ENCODE measurements around the gene CABP4. TPM values are rescaled to one million over a fixed set of nuclear protein-coding genes. Genes with fewer than 3 reads are reported as not detected.

CABP4 gene
- total RNA-seq (0.66 TPM), polyA plus RNA-seq (ENCODE audit: insufficient read depth in 1 of 8, insufficient read length in 8 of 8, low replicate concordance in 1 of 8) (1 to 10 TPM in 2 of 8 donors, under 1 TPM in 6; 0.29 to 1.2 (median 0.73) TPM)
- long read RNA-seq, donor 1, result 0 reads
- long read RNA-seq, donor 2, result 0 reads
- long read RNA-seq, donor 3, result 0 reads
- long read RNA-seq, donor 4, partial matches to known transcripts, result 0 of 1 reads
- long read RNA-seq, donor 4, other reads (novel, unspliced or antisense), result 0 of 1 reads
- long read RNA-seq, donor 5, result 0 reads
- long read RNA-seq, donor 6, result 0 reads
- long read RNA-seq, donor 7, result 0 reads
- long read RNA-seq, donor 8, result 0 reads
- long read RNA-seq, donor 9, result 0 reads
- long read RNA-seq, donor 10, result 0 reads
- long read RNA-seq, donor 11, result 0 reads

- H3K9me3 ChIP-seq (replicated peaks; ENCODE audit: control insufficient read depth, low read depth, low read length), result no peaks in the 10 kb centered on the region
- DNase-seq, result no peak
- H3K27ac ChIP-seq (ENCODE audit: low read length), result no peak within 1 kb of the TSS
- H3K27me3 ChIP-seq (ENCODE audit: control insufficient read depth, insufficient read depth, low read length), result peaks cover 4% of the 10 kb centered on the region
- H3K4me3 ChIP-seq (ENCODE audit: low read length), result no peak within 1 kb of the TSS
- WGBS (ENCODE audit: insufficient coverage), result no CpG with 5 or more reads among the region's 3 CpGs
- H3K4me1 ChIP-seq (ENCODE audit: control insufficient read depth, insufficient read depth, low read length), result peaks cover 9% of the 10 kb centered on the region
- no peaks in the 10 kb centered on the region for H3K36me3 ChIP-seq (ENCODE audit: control insufficient read depth, insufficient read depth, low read length)
These were observed at the start of gene CABP4 for GRCh38 chr11:67455054-67455453. Gene CABP4 (plus strand): TSS chr11:67455354. CDS start chr11:67455424, 70 bp downstream.

DNA sequence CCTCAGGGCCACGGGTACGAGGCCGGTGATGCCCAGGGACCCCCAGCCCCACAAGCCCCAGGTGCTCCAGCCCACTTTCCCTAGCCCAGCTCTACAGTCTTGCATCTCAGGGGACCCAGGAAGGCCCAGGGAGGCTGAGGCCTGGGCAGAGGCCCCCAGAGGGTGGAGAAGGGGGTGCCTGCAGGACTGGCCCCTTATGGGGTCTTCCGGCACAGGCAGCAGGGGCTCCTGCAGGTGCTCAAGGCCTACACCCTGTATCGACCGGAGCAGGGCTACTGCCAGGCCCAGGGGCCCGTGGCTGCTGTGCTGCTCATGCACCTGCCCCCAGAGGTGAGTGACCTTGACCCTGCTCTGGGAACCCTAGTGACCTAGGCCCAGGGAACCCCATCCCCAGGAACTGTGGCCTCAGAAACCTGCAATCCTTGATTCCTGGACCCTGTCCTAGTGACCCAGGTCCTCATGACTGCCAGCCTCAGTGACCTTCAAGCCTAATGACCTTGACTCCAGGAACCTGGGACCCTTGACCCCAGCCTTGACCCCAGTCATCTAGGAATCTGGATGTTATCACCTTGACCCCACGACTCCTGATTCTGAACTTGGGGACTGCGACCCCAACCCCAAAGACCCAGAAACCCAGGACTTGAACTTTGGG is 49.3 kb upstream of the CABP4 start:
- 80% methylated on average over 6 of the region's 9 CpGs for WGBS (ENCODE audit: insufficient coverage)
- Histone ChIP-seq H3K4me3 (ENCODE audit: low read length) (no peak overlapping the region), H3K27ac (ENCODE audit: low read length) (no peak overlapping the region)

GRCh38 chr11:67406420-67406968 is 48.7 kb upstream of the CABP4 start:
- DNase-seq, result no peak
- Histone ChIP-seq H3K27me3 (ENCODE audit: control insufficient read depth, insufficient read depth, low read length) (peaks cover 32% of the 10 kb centered on the region), H3K27ac (ENCODE audit: low read length) (no peak overlapping the region), H3K36me3 (ENCODE audit: control insufficient read depth, insufficient read depth, low read length) (no peaks in the 10 kb centered on the region), H3K4me1 (ENCODE audit: control insufficient read depth, insufficient read depth, low read length) (peaks cover 49% of the 10 kb centered on the region), H3K4me3 (ENCODE audit: low read length) (no peak overlapping the region), H3K9me3 (replicated peaks; ENCODE audit: control insufficient read depth, low read depth, low read length) (no peaks in the 10 kb centered on the region)
- WGBS (ENCODE audit: insufficient coverage), result 85% methylated on average over 16 of the region's 18 CpGs

More for the DNA sequence above, 49.3 kb upstream of the CABP4 start:
- peaks cover 25% of the 10 kb centered on the region for H3K27me3 ChIP-seq (ENCODE audit: control insufficient read depth, insufficient read depth, low read length)
- DNase-seq, result no peak
- H3K9me3 ChIP-seq (replicated peaks; ENCODE audit: control insufficient read depth, low read depth, low read length), result no peaks in the 10 kb centered on the region
- peaks cover 48% of the 10 kb centered on the region for H3K4me1 ChIP-seq (ENCODE audit: control insufficient read depth, insufficient read depth, low read length)
- H3K36me3 ChIP-seq (ENCODE audit: control insufficient read depth, insufficient read depth, low read length), result no peaks in the 10 kb centered on the region

- 54% methylated on average over 5 of the region's 12 CpGs for WGBS (ENCODE audit: insufficient coverage)
- H3K27me3 ChIP-seq (ENCODE audit: control insufficient read depth, insufficient read depth, low read length), result peaks cover 38% of the 10 kb centered on the region
- no peak overlapping the region for H3K27ac ChIP-seq (ENCODE audit: low read length)
These were observed 48.0 kb upstream of the CABP4 start for GRCh38 chr11:67406969-67407687.

GRCh38 chr11:67407688-67408163 is 47.4 kb upstream of the CABP4 start:
- H3K9me3 ChIP-seq (replicated peaks; ENCODE audit: control insufficient read depth, low read depth, low read length), result no peaks in the 10 kb centered on the region
- no peak for DNase-seq
- peaks cover 45% of the 10 kb centered on the region for H3K4me1 ChIP-seq (ENCODE audit: control insufficient read depth, insufficient read depth, low read length)
- H3K4me3 ChIP-seq (ENCODE audit: low read length), result no peak overlapping the region
- peaks cover 39% of the 10 kb centered on the region for H3K27me3 ChIP-seq (ENCODE audit: control insufficient read depth, insufficient read depth, low read length)
- 59% methylated on average over 7 of the region's 12 CpGs for WGBS (ENCODE audit: insufficient coverage)
- H3K27ac ChIP-seq (ENCODE audit: low read length), result no peak overlapping the region
- no peaks in the 10 kb centered on the region for H3K36me3 ChIP-seq (ENCODE audit: control insufficient read depth, insufficient read depth, low read length)

More at GRCh38 chr11:67406969-67407687, 48.0 kb upstream of the CABP4 start:
- DNase-seq, result no peak
- H3K4me1 ChIP-seq (ENCODE audit: control insufficient read depth, insufficient read depth, low read length), result peaks cover 47% of the 10 kb centered on the region
- no peak overlapping the region for H3K4me3 ChIP-seq (ENCODE audit: low read length)
- H3K9me3 ChIP-seq (replicated peaks; ENCODE audit: control insufficient read depth, low read depth, low read length), result no peaks in the 10 kb centered on the region
- no peaks in the 10 kb centered on the region for H3K36me3 ChIP-seq (ENCODE audit: control insufficient read depth, insufficient read depth, low read length)

DNA sequence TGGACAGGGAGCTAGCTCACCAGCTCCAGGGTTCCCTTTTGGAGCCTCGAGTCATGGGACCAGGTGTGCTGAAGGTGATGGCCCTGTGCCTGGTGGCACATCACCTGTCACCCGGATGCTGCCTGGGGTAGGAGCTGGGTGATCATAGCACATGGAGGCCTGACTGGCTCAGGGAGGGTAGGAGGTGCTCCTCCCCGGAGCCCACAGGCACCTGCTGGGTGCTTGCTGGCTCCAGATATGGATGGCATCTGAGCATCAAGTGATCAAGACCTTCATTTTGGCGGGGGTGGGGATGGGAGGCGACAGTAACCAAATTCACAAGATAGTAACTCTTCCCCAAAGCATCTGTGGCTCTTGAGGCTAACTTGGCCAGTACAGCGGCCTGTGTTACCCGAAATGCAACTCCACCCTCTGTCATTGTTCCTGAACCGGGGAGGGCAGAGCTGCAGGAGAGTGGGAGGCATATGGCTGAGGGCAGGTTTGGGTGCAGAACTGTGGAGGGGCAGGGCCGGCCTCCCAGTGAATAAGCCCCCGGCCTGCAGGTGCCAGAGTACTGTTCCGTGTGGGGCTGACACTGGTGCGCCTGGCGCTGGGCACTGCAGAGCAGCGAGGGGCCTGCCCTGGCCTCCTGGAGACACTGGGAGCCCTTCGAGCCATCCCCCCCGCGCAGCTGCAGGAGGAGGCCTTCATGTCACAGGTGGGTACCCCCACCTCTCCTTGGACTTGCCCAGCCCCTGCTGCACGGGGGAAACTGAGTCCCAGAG is 46.5 kb upstream of the CABP4 start:
- Histone ChIP-seq H3K4me1 (ENCODE audit: control insufficient read depth, insufficient read depth, low read length) (peaks cover 50% of the 10 kb centered on the region), H3K9me3 (replicated peaks; ENCODE audit: control insufficient read depth, low read depth, low read length) (no peaks in the 10 kb centered on the region), H3K4me3 (ENCODE audit: low read length) (no peak overlapping the region)

GRCh38 chr11:67409261-67409666 is 45.9 kb upstream of the CABP4 start:
- Histone ChIP-seq H3K4me3 (ENCODE audit: low read length) (no peak overlapping the region), H3K36me3 (ENCODE audit: control insufficient read depth, insufficient read depth, low read length) (no peaks in the 10 kb centered on the region), H3K27me3 (ENCODE audit: control insufficient read depth, insufficient read depth, low read length) (peaks cover 49% of the 10 kb centered on the region), H3K4me1 (ENCODE audit: control insufficient read depth, insufficient read depth, low read length) (peaks cover 51% of the 10 kb centered on the region), H3K9me3 (replicated peaks; ENCODE audit: control insufficient read depth, low read depth, low read length) (no peaks in the 10 kb centered on the region), H3K27ac (ENCODE audit: low read length) (no peak overlapping the region)
- DNase-seq, result no peak
- 48% methylated on average over 20 of the region's 24 CpGs for WGBS (ENCODE audit: insufficient coverage)

More for the DNA sequence above, 46.5 kb upstream of the CABP4 start:
- DNase-seq, result no peak
- Histone ChIP-seq H3K27ac (ENCODE audit: low read length) (no peak overlapping the region), H3K27me3 (ENCODE audit: control insufficient read depth, insufficient read depth, low read length) (peaks cover 45% of the 10 kb centered on the region), H3K36me3 (ENCODE audit: control insufficient read depth, insufficient read depth, low read length) (no peaks in the 10 kb centered on the region)
- WGBS (ENCODE audit: insufficient coverage), result 75% methylated on average over 12 of the region's 18 CpGs

DNA sequence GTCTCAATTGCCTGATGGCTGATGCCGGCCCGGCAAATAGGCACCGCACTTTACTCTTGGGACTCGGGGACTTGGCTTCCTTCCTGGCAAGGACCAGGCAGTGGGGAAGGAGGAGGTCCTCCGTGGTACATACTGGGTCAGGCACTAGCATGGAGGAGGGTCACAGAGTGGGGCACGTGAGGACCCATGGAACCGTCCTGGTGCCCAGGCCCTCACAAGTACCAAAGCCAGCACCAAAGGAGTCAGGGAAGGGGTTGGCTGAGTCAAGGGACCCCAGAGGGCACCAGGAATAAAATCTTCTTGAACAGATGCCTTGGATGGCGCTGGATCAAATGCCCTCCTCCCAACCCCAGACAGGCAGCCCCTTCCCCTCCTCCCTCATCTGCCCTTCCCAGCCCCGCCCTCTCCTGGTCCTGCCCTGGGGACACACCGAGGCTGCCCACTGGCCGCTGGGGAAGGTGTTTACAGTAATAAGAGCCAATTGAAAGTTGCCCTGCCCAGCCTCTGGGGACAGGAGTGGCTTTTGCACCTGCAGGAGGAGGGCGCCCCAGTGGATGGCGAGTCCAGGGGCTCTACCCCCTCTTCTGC is 45.3 kb upstream of the CABP4 start:
- no peaks in the 10 kb centered on the region for H3K9me3 ChIP-seq (replicated peaks; ENCODE audit: control insufficient read depth, low read depth, low read length)
- no peaks in the 10 kb centered on the region for H3K36me3 ChIP-seq (ENCODE audit: control insufficient read depth, insufficient read depth, low read length)
- H3K4me1 ChIP-seq (ENCODE audit: control insufficient read depth, insufficient read depth, low read length), result peaks cover 53% of the 10 kb centered on the region
- no peak for DNase-seq
- H3K27ac ChIP-seq (ENCODE audit: low read length), result no peak overlapping the region
- H3K4me3 ChIP-seq (ENCODE audit: low read length), result no peak overlapping the region
- WGBS (ENCODE audit: insufficient coverage), result 51% methylated on average over 5 of the region's 13 CpGs
- peaks cover 55% of the 10 kb centered on the region for H3K27me3 ChIP-seq (ENCODE audit: control insufficient read depth, insufficient read depth, low read length)

DNA sequence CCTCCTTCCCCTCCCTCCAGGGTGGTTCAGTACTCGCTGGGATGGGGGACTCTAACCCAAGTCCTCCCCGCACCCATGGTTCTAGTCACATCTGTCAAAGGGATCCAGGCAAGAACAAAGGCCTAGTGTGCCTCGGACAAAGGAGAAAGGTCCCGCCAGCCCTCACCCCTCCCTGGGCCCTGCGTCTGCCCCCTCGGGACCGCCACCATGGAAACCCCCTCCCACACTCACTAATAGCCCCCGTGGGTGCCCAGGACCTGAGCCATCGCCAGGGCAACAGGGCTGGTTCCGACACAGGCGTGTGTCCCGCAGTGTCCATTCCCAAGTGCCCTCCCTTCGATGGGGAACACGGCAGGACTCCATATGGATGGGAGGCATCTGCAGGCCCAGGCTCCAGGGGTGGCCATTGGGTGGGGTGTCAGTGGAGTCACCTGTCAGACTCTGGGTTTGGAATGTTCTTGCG is 44.8 kb upstream of the CABP4 start:
- no peak for DNase-seq
- peaks cover 58% of the 10 kb centered on the region for H3K4me1 ChIP-seq (ENCODE audit: control insufficient read depth, insufficient read depth, low read length)
- no peaks in the 10 kb centered on the region for H3K9me3 ChIP-seq (replicated peaks; ENCODE audit: control insufficient read depth, low read depth, low read length)
- H3K27me3 ChIP-seq (ENCODE audit: control insufficient read depth, insufficient read depth, low read length), result peaks cover 55% of the 10 kb centered on the region
- H3K4me3 ChIP-seq (ENCODE audit: low read length), result no peak overlapping the region
- no peak overlapping the region for H3K27ac ChIP-seq (ENCODE audit: low read length)
- 63% methylated on average over 10 of the region's 15 CpGs for WGBS (ENCODE audit: insufficient coverage)
- no peaks in the 10 kb centered on the region for H3K36me3 ChIP-seq (ENCODE audit: control insufficient read depth, insufficient read depth, low read length)

Data from muscle of leg (tissue), 16 donors.